GM12878 (cell line): ENCODE data around the gene PPM1N. TPM values are rescaled to one million over a fixed set of nuclear protein-coding genes. Genes with fewer than 3 reads are reported as not detected.

Experiments
- ATF3 ChIP-seq: IDR thresholded peaks from 2 replicates; pipeline ENCODE4 v1.6.1; 2011; ENCODE audit warnings: low read depth, mild to moderate bottlenecking, low read length, moderate library complexity, borderline replicate concordance; ENCODE audit errors: extremely low read depth
- CREM ChIP-seq: IDR thresholded peaks from 2 replicates; pipeline ENCODE4 v1.6.1; 2014; ENCODE audit warnings: antibody characterized with exemption, low read depth
- CUX1 ChIP-seq: IDR thresholded peaks from 2 replicates; pipeline ENCODE4 v1.6.1; 2012; ENCODE audit warnings: improper control_type of control experiment, low read depth, low read length; ENCODE audit not compliant: insufficient replicate concordance
- DPF2 ChIP-seq: fragments of 450-650 bp; IDR thresholded peaks from 2 replicates; pipeline ENCODE4 v1.6.1; 2017; ENCODE audit warnings: mild to moderate bottlenecking
- E2F4 ChIP-seq: IDR thresholded peaks from 2 replicates; pipeline ENCODE4 v1.6.1; 2012; ENCODE audit warnings: low read depth, low read length, improper control_type of control experiment
- ELK1 ChIP-seq: IDR thresholded peaks from 2 replicates; pipeline ENCODE4 v1.6.1; 2012; ENCODE audit warnings: low read depth, low read length, improper control_type of control experiment
- FOXM1 ChIP-seq: IDR thresholded peaks from 2 replicates; pipeline ENCODE4 v1.6.1; 2012; ENCODE audit warnings: low read depth, mild to moderate bottlenecking, inconsistent platforms, low read length, moderate library complexity
- HCFC1 ChIP-seq: fragments of 150-350 bp; IDR thresholded peaks from 2 replicates; pipeline ENCODE4 v1.6.1; 2014; ENCODE audit warnings: low read length
- IRF5 ChIP-seq: fragments of 450-650 bp; IDR thresholded peaks from 2 replicates; pipeline ENCODE4 v1.6.1; 2017; ENCODE audit warnings: borderline replicate concordance
- JUNB ChIP-seq: IDR thresholded peaks from 2 replicates; pipeline ENCODE4 v1.6.1; 2016; ENCODE audit warnings: antibody characterized with exemption, mild to moderate bottlenecking
- KDM1A ChIP-seq: fragments of 200-600 bp; sonication (generic); IDR thresholded peaks from 2 replicates; pipeline ENCODE4 v1.6.1; 2016; ENCODE audit warnings: borderline replicate concordance
- MTA2 ChIP-seq: fragments of 450-650 bp; IDR thresholded peaks from 2 replicates; pipeline ENCODE4 v1.6.1; 2016; ENCODE audit warnings: low read depth, mild to moderate bottlenecking, moderate library complexity
- NRF1 ChIP-seq: conservative IDR thresholded peaks from 2 replicates; pipeline ENCODE4 v1.6.1; 2011; ENCODE audit warnings: mild to moderate bottlenecking, low read depth, low read length, improper control_type of control experiment
- PML ChIP-seq: IDR thresholded peaks from 2 replicates; pipeline ENCODE4 v1.6.1; 2012; ENCODE audit warnings: low read length, inconsistent platforms
- POLR2AphosphoS5 ChIP-seq: IDR thresholded peaks from 2 replicates; pipeline ENCODE4 v1.6.1; 2011; ENCODE audit warnings: mild to moderate bottlenecking, low read length, inconsistent platforms
- RB1 ChIP-seq: fragments of 450-650 bp; formaldehyde crosslinking; IDR thresholded peaks from 2 replicates; pipeline ENCODE4 v1.6.1; 2017; ENCODE audit warnings: mild to moderate bottlenecking, borderline replicate concordance
- RELA ChIP-seq: fragments of 450-650 bp; IDR thresholded peaks from 2 replicates; pipeline ENCODE4 v1.8.0; 2014; ENCODE audit warnings: borderline replicate concordance; ENCODE audit not compliant: partially characterized antibody
- SREBF1 ChIP-seq: IDR thresholded peaks from 2 replicates; pipeline ENCODE4 v1.6.1; 2012; ENCODE audit warnings: mild to moderate bottlenecking, low read length
- SUZ12 ChIP-seq: fragments of 200-600 bp; sonication (generic); IDR thresholded peaks from one replicate; pipeline ENCODE4 v1.6.1; 2018; ENCODE audit warnings: antibody characterized with exemption, mild to moderate bottlenecking; ENCODE audit not compliant: unreplicated experiment
- TBL1XR1 ChIP-seq: IDR thresholded peaks from 2 replicates; pipeline ENCODE4 v1.6.1; 2012; ENCODE audit warnings: low read depth, low read length, improper control_type of control experiment
- ZBED1 ChIP-seq: IDR thresholded peaks from 2 replicates; pipeline ENCODE4 v1.6.1; 2016; ENCODE audit warnings: borderline replicate concordance
- ZNF217 ChIP-seq: fragments of 450-650 bp; IDR thresholded peaks from 2 replicates; pipeline ENCODE4 v1.6.1; 2017; ENCODE audit warnings: antibody characterized with exemption, mild to moderate bottlenecking
- polyA plus RNA-seq, 11 experiments: library from polyadenylated mRNA; depleted of rRNA in 4 of 11; unstranded in 6 of 11; stranded (reverse) in 5 of 11; fragments of >200 nt; fragmentation: Nextera tagmentation in 4 of 11; fragmentation: Illumina TruSeq in 1 of 11; extraction: Ambion mirVana in 4 of 11; extraction: Trizol in 1 of 11; gene quantifications; 1 replicate in 1 of 11; 2 replicates in 10 of 11; pipeline versions ENCODE4 v1.2.1 to v1.2.3, GENCODE V29; 2011 to 2016; ENCODE audit warnings: inconsistent platforms in 2 of 11, missing spikeins in 2 of 11, low read depth in 1 of 11
- total RNA-seq, 4 experiments: library from RNA; depleted of rRNA in 3 of 4; stranded (reverse); fragments of >200 nt in 3 of 4; fragmentation: Illumina TruSeq in 1 of 4; extraction: Trizol in 1 of 4; gene quantifications; 2 replicates each; pipeline versions ENCODE4 v1.2.1 to v1.2.3, GENCODE V29; 2013 to 2021

PPM1N gene
- total and polyA plus RNA-seq, 10 of the 15 experiments (the other 5 are each of a cell fraction or from before 2014, with no cell fraction given), result 1.6 to 5.4 (median 3.7) TPM

- no peak for TF ChIP-seq RELA
- TF ChIP-seq TBL1XR1, result peak; percentile 32; the same call in 1 of the 2 replicates
- TF ChIP-seq E2F4, result peak; percentile 20; the same call in 1 of the 2 replicates
- peak; percentile 34 for TF ChIP-seq CREM
- TF ChIP-seq PML, result peak; percentile 90
- TF ChIP-seq ZBED1, result peak; percentile 72; the same call in 1 of the 2 replicates
- no peak for TF ChIP-seq DPF2
- TF ChIP-seq IRF5, result no peak
- TF ChIP-seq JUNB, result no peak
- peak; percentile 99 for TF ChIP-seq POLR2AphosphoS5
- TF ChIP-seq HCFC1, result peak; percentile 55; the same call in 1 of the 2 replicates
- TF ChIP-seq ELK1, result no peak
- TF ChIP-seq RB1, result no peak
- TF ChIP-seq ATF3, result no peak
- no peak for TF ChIP-seq SUZ12
- no peak for TF ChIP-seq FOXM1
- no peak for TF ChIP-seq SREBF1
- peak; percentile 69 for TF ChIP-seq MTA2
- no peak for TF ChIP-seq ZNF217
- no peak for TF ChIP-seq KDM1A
- no peak for TF ChIP-seq NRF1
- TF ChIP-seq CUX1, result no peak
Observed at GRCh38 chr19:45506989-45507871, 9.0 kb downstream of the PPM1N start, which contains the start of gene VASP (continued).
